ENCODE results near the gene TULP4. TPM values are rescaled to one million over a fixed set of nuclear protein-coding genes. Genes with fewer than 3 reads are reported as not detected.

TULP4 gene
- total RNA-seq, 1 experiment from 2014 or later = 126 TPM

DNA sequence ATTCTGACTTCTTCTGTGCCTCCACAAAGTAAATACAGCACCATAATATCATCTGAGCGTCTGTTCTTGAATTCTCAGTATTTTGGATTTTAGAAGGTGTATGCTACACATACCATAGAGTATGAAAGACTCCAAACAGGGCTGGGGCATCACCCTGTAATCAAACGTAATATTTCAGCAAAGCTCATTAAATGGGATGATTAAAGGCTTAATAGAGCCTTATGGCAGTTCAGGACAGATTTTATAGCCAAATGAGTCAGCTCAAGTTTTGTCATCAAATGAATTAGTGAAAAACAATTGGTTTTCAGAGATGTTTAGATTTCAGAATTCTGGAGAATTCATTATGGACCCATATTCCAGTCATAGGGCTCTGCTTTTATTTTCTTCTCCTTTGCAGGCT, 68.9 kb downstream of the TULP4 start:
- intact Hi-C loops (cut with micrococcal nuclease; ENCODE audit: unreplicated experiment) = no loop called here
- H3K4me1 Mint-ChIP-seq (ENCODE audit: low read depth, unreplicated experiment) = peaks cover 13% of the 10 kb centered on the region
- no TSS peak for BruUV-seq (replicated peaks)
- H3K27ac Mint-ChIP-seq (ENCODE audit: unreplicated experiment) = no peak overlapping the region
- H3K4me3 Mint-ChIP-seq (ENCODE audit: unreplicated experiment) = no peak overlapping the region
- no peaks in the 10 kb centered on the region for H3K27me3 ChIP-seq (replicated peaks; ENCODE audit: control insufficient read depth, insufficient read depth, low read length)
- no peak for DNase-seq
- no peak overlapping the region for H3K4me3 ChIP-seq (ENCODE audit: low read depth, low read length)
- H3K36me3 Mint-ChIP-seq (ENCODE audit: insufficient read depth, unreplicated experiment) = peaks cover 18% of the 10 kb centered on the region
- no peaks in the 10 kb centered on the region; the same call in 1 of the 2 replicates for H3K36me3 ChIP-seq (ENCODE audit: control insufficient read depth, insufficient read depth, low read length)
- H3K9me3 Mint-ChIP-seq (ENCODE audit: unreplicated experiment) = no peaks in the 10 kb centered on the region
- no peaks in the 10 kb centered on the region for H3K9me3 ChIP-seq
- H3K4me1 ChIP-seq = no peaks in the 10 kb centered on the region; the same call in 1 of the 2 replicates
- ChIA-PET POLR2A (no interaction called here), CTCF (no interaction called here)
- H3K27me3 Mint-ChIP-seq (ENCODE audit: insufficient read depth, unreplicated experiment) = no peaks in the 10 kb centered on the region
- TF ChIP-seq, protein P1, sequence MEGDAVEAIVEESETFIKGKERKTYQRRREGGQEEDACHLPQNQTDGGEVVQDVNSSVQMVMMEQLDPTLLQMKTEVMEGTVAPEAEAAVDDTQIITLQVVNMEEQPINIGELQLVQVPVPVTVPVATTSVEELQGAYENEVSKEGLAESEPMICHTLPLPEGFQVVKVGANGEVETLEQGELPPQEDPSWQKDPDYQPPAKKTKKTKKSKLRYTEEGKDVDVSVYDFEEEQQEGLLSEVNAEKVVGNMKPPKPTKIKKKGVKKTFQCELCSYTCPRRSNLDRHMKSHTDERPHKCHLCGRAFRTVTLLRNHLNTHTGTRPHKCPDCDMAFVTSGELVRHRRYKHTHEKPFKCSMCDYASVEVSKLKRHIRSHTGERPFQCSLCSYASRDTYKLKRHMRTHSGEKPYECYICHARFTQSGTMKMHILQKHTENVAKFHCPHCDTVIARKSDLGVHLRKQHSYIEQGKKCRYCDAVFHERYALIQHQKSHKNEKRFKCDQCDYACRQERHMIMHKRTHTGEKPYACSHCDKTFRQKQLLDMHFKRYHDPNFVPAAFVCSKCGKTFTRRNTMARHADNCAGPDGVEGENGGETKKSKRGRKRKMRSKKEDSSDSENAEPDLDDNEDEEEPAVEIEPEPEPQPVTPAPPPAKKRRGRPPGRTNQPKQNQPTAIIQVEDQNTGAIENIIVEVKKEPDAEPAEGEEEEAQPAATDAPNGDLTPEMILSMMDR (IDR thresholded peaks at IDR 0.05; ENCODE audit: insufficient read depth in 1 of 2, low read depth in 1 of 2, low read length in 1 of 2, severe bottlenecking in 1 of 2, unreplicated experiment in 1 of 2) = no peak

DNA sequence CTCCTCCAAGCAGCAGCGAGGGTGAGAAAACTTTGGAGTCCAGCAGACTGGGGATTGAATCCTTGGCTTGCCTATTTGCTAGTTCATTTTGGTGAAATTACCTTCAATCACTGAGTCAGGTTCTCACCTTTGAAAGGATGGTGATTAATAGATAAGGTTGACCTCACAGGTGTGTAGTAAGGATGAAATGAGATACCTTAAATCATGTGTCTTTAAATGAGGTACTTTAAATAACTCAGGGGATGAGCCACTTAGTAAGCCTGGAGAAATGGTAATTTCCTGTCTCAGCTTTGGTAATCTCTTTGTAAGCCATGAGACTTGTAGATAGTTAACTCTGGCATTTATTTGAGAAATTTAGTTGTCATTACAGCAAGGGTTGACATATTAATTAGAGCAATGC, 70.2 kb downstream of the TULP4 start:
- CTCF ChIA-PET = no interaction called here
- Histone ChIP-seq H3K9me3 (no peaks in the 10 kb centered on the region), H3K36me3 (ENCODE audit: control insufficient read depth, insufficient read depth, low read length) (no peaks in the 10 kb centered on the region), H3K27me3 (replicated peaks; ENCODE audit: control insufficient read depth, insufficient read depth, low read length) (no peaks in the 10 kb centered on the region), H3K4me1 (no peaks in the 10 kb centered on the region; the same call in 1 of the 2 replicates), H3K4me3 (ENCODE audit: low read depth, low read length) (no peak overlapping the region)
- BruUV-seq (replicated peaks) = no TSS peak
- intact Hi-C loops (cut with micrococcal nuclease; ENCODE audit: unreplicated experiment) = no loop called here
- Mint-ChIP-seq H3K27me3 (ENCODE audit: insufficient read depth, unreplicated experiment) (no peaks in the 10 kb centered on the region), H3K4me1 (ENCODE audit: low read depth, unreplicated experiment) (peaks cover 8% of the 10 kb centered on the region), H3K27ac (ENCODE audit: unreplicated experiment) (no peak overlapping the region), H3K36me3 (ENCODE audit: insufficient read depth, unreplicated experiment) (peaks cover 12% of the 10 kb centered on the region), H3K4me3 (ENCODE audit: unreplicated experiment) (no peak overlapping the region), H3K9me3 (ENCODE audit: unreplicated experiment) (no peaks in the 10 kb centered on the region)
- POLR2A ChIA-PET = no interaction called here
- TF ChIP-seq, protein P1 (IDR thresholded peaks at IDR 0.05; ENCODE audit: insufficient read depth in 1 of 2, low read depth in 1 of 2, low read length in 1 of 2, severe bottlenecking in 1 of 2, unreplicated experiment in 1 of 2) = no peak
- DNase-seq = no peak

DNA sequence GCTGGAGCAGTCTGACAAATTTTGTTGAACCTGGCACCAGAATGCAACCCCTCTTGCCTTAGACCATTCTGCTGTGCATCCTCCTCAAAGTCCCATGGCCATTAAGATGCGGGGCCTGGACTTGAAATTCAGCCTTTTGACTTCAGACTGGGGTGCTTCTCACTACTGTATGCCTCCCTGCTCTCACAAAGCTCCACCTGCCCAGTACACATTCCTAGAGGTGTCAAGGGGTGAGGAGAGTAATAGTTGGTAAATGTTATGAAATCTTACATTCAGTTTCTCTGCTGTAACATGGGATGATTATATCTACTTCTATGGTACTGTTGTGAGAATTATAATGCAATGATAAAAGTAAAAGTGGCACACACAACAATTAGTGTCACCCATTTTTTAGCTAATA, 70.8 kb downstream of the TULP4 start:
- no peaks in the 10 kb centered on the region for H3K27me3 Mint-ChIP-seq (ENCODE audit: insufficient read depth, unreplicated experiment)
- TF ChIP-seq, protein P1 (IDR thresholded peaks at IDR 0.05; ENCODE audit: insufficient read depth in 1 of 2, low read depth in 1 of 2, low read length in 1 of 2, severe bottlenecking in 1 of 2, unreplicated experiment in 1 of 2) = no peak
- H3K27ac Mint-ChIP-seq (ENCODE audit: unreplicated experiment) = peak overlapping the region; percentile 76
- ChIA-PET POLR2A (interaction anchor here (0.6 kb wide), 1 partner anchor 78 kb away, joined by 4 read pairs; no protein-coding TSS in a partner anchor), CTCF (no interaction called here)
- H3K36me3 ChIP-seq (ENCODE audit: control insufficient read depth, insufficient read depth, low read length) = no peaks in the 10 kb centered on the region
- H3K4me1 Mint-ChIP-seq (ENCODE audit: low read depth, unreplicated experiment) = peaks cover 8% of the 10 kb centered on the region
- peaks cover 12% of the 10 kb centered on the region for H3K36me3 Mint-ChIP-seq (ENCODE audit: insufficient read depth, unreplicated experiment)
- H3K4me1 ChIP-seq = no peaks in the 10 kb centered on the region
- no TSS peak for BruUV-seq (replicated peaks)
- intact Hi-C loops (cut with micrococcal nuclease; ENCODE audit: unreplicated experiment) = no loop called here
- no peaks in the 10 kb centered on the region for H3K9me3 ChIP-seq
- H3K9me3 Mint-ChIP-seq (ENCODE audit: unreplicated experiment) = no peaks in the 10 kb centered on the region
- no peaks in the 10 kb centered on the region for H3K27me3 ChIP-seq (replicated peaks; ENCODE audit: control insufficient read depth, insufficient read depth, low read length)
- no peak overlapping the region for H3K4me3 Mint-ChIP-seq (ENCODE audit: unreplicated experiment)
- H3K4me3 ChIP-seq (ENCODE audit: low read depth, low read length) = no peak overlapping the region
- DNase-seq = no peak
